Fibroblast of lung (primary cell): ENCODE data around the gene ARID1B. TPM values are rescaled to one million over a fixed set of nuclear protein-coding genes. Genes with fewer than 3 reads are reported as not detected.

Experiments
- DNase-seq, 2 donors: peaks; one replicate each; pipeline versions ENCODE4 v3.0.0 to v3.0.0-alpha.2; 2010; ENCODE audit warnings: low read depth in 2 of 2
- H2AFZ ChIP-seq: 2 replicates; pipeline ENCODE4 v1.5.1; 2012; ENCODE audit warnings: low read length, control low read depth, inconsistent platforms
- H3K27ac ChIP-seq: 2 replicates; pipeline ENCODE4 v1.5.1; 2011; ENCODE audit warnings: low read length, control low read depth; ENCODE audit not compliant: insufficient read depth
- H3K27me3 ChIP-seq: 2 replicates; pipeline ENCODE4 v1.5.1; 2011; ENCODE audit warnings: mild to moderate bottlenecking, low read length; ENCODE audit not compliant: control insufficient read depth, insufficient read depth
- H3K36me3 ChIP-seq: 2 replicates; pipeline ENCODE4 v1.5.1; 2011; ENCODE audit warnings: low read length; ENCODE audit not compliant: control insufficient read depth, insufficient read depth
- H3K4me1 ChIP-seq: 2 replicates; pipeline ENCODE4 v1.5.1; 2011; ENCODE audit warnings: low read length; ENCODE audit not compliant: control insufficient read depth, insufficient read depth; ENCODE audit errors: extremely low read depth
- H3K4me2 ChIP-seq: 2 replicates; pipeline ENCODE4 v1.5.1; 2011; ENCODE audit warnings: low read length, control low read depth; ENCODE audit not compliant: insufficient read depth; ENCODE audit errors: extremely low read depth
- H3K4me3 ChIP-seq, 4 experiments: fragments of 200-600 bp in 1 of 4; sonication (generic) in 1 of 4; replicated peaks in 1 of 4; 2 replicates each; pipeline ENCODE4 v1.5.1; 2011 to 2016; ENCODE audit warnings: low read length in 4 of 4, low read depth in 3 of 4, mild to moderate bottlenecking in 3 of 4, control low read depth in 2 of 4, inconsistent platforms in 1 of 4, mixed read lengths in 1 of 4; ENCODE audit not compliant: insufficient read depth in 1 of 4; ENCODE audit errors: control extremely low read depth in 1 of 4
- H3K79me2 ChIP-seq: 2 replicates; pipeline ENCODE4 v1.5.1; 2012; ENCODE audit warnings: mild to moderate bottlenecking, low read length, inconsistent platforms; ENCODE audit not compliant: control insufficient read depth, insufficient read depth
- H3K9ac ChIP-seq: 2 replicates; pipeline ENCODE4 v1.5.1; 2011; ENCODE audit warnings: mild to moderate bottlenecking, low read length, control low read depth; ENCODE audit not compliant: insufficient read depth
- H3K9me3 ChIP-seq: 2 replicates; pipeline ENCODE4 v1.5.1; 2012; ENCODE audit warnings: low read depth, low read length; ENCODE audit not compliant: control insufficient read depth, insufficient read depth
- H4K20me1 ChIP-seq: 2 replicates; pipeline ENCODE4 v1.5.1; 2011; ENCODE audit warnings: low read length; ENCODE audit not compliant: control insufficient read depth, insufficient read depth; ENCODE audit errors: extremely low read depth
- EZH2 ChIP-seq: IDR thresholded peaks from 2 replicates; pipeline ENCODE4 v1.5.1; 2012; ENCODE audit warnings: low read length, control low read depth, mild to moderate bottlenecking; ENCODE audit errors: missing control alignments
- polyA plus RNA-seq, 2 donors: library from polyadenylated mRNA; depleted of rRNA in 1 of 2; stranded (reverse) in 1 of 2; unstranded in 1 of 2; fragments of >200 nt; gene quantifications; 2 replicates each; pipeline ENCODE4 v1.2.1, GENCODE V29; 2011 to 2012; ENCODE audit warnings: missing spikeins in 1 of 2
- total RNA-seq: library from RNA; depleted of rRNA; stranded (reverse); fragments of >200 nt; gene quantifications from 2 replicates; pipeline ENCODE4 v1.2.1, GENCODE V29; 2014
- TF ChIP-seq, protein P1 (sequence below), 2 donors: IDR thresholded peaks in 1 of 2; conservative IDR thresholded peaks in 1 of 2; 1 replicate in 1 of 2; 2 replicates in 1 of 2; pipeline ENCODE4 v1.5.1; 2011 to 2012; ENCODE audit warnings: low read length in 2 of 2, control low read depth in 1 of 2, inconsistent platforms in 1 of 2, low read depth in 1 of 2, mild to moderate bottlenecking in 1 of 2

The ARID1B gene
- total and polyA plus RNA-seq, 2 donors (not counting 1 experiment from before 2014, with no cell fraction given) = 15.4 to 41.9 TPM

DNA sequence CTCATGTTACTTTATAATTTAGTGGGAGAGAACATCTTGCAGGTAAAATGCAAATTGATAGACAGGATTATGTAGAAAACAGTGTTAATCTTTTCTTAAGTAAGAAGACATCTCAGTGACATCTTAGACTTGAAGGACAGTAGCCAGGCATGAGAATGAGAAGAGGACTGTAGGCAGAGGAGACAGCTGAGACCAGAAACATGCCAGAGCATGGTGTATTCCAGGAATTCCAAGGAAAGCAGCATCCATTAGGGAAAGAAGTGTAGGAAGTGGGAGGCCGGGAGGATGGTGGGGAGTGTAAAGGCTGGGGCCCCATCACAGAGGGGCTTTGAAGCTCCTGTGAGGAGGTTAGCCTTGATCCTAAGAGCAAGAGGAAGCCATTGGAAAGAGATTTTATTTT lies 225.6 kb downstream of the ARID1B start:
- Histone ChIP-seq H3K9ac (no peak overlapping the region), H2AFZ (no peak overlapping the region), H4K20me1 (no peaks in the 10 kb centered on the region), H3K27ac (no peak overlapping the region), H3K9me3 (no peaks in the 10 kb centered on the region), H3K4me3 (no peak overlapping the region), H3K36me3 (no peaks in the 10 kb centered on the region), H3K4me1 (no peaks in the 10 kb centered on the region), H3K79me2 (peaks cover 4% of the 10 kb centered on the region), H3K27me3 (no peaks in the 10 kb centered on the region), H3K4me2 (no peak overlapping the region)
- TF ChIP-seq EZH2 = no peak
- TF ChIP-seq, protein P1, sequence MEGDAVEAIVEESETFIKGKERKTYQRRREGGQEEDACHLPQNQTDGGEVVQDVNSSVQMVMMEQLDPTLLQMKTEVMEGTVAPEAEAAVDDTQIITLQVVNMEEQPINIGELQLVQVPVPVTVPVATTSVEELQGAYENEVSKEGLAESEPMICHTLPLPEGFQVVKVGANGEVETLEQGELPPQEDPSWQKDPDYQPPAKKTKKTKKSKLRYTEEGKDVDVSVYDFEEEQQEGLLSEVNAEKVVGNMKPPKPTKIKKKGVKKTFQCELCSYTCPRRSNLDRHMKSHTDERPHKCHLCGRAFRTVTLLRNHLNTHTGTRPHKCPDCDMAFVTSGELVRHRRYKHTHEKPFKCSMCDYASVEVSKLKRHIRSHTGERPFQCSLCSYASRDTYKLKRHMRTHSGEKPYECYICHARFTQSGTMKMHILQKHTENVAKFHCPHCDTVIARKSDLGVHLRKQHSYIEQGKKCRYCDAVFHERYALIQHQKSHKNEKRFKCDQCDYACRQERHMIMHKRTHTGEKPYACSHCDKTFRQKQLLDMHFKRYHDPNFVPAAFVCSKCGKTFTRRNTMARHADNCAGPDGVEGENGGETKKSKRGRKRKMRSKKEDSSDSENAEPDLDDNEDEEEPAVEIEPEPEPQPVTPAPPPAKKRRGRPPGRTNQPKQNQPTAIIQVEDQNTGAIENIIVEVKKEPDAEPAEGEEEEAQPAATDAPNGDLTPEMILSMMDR (conservative IDR thresholded peaks at IDR 0.05 in 1 of 2, IDR thresholded peaks at IDR 0.05 in 1 of 2; ENCODE audit: low read depth in 1 of 2, low read length in 2 of 2) = no peak
- no peak for DNase-seq

DNA sequence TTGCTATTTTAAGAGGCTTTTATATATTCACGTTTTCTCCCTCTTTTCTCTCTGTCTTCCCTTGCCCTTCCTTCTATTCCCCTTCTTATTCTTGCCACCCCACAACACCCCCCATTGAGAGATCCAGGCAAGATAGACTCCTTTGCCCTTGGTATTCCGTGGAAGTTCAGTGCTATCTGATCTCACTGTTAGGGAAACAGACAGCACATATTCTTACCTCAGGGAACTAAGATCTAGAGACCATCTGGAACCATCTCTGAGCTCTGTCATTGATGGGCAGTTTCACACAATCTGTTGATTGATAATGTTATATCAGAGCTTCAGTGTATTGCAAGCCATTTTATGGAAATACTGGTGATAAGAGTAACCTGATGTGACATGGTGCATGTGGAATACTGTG lies 228.8 kb downstream of the ARID1B start:
- Histone ChIP-seq H3K4me1 (no peaks in the 10 kb centered on the region), H3K4me2 (no peak overlapping the region), H3K36me3 (no peaks in the 10 kb centered on the region), H2AFZ (no peak overlapping the region), H3K4me3 (no peak overlapping the region), H3K27me3 (no peaks in the 10 kb centered on the region), H3K9me3 (no peaks in the 10 kb centered on the region), H3K9ac (no peak overlapping the region), H4K20me1 (no peaks in the 10 kb centered on the region), H3K27ac (no peak overlapping the region), H3K79me2 (peaks cover 6% of the 10 kb centered on the region)
- no peak for DNase-seq
- TF ChIP-seq, protein P1 (conservative IDR thresholded peaks at IDR 0.05 in 1 of 2, IDR thresholded peaks at IDR 0.05 in 1 of 2; ENCODE audit: low read depth in 1 of 2, low read length in 2 of 2) = no peak
- no peak for TF ChIP-seq EZH2

DNA sequence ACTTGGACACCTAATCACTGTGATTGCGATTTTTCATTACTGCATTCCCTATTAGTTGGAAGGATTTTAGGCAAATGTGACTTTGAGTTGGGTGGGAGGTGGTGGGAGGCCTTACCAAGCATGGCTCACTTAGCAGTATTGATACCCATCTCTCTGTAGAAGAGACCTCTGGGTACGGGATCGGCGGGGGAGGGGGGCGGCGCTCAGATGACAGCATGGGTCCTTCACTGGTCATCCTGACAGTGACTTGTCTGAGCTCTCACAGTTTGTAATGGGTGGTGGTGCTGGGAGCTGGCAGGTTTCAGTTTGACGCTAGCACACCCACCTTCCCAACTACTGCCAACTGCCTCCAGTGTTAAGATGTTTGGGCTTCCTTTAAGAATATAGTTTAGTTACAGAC lies 231.4 kb downstream of the ARID1B start:
- no peak overlapping the region for H3K9ac ChIP-seq
- no peak overlapping the region for H2AFZ ChIP-seq
- H3K36me3 ChIP-seq = no peaks in the 10 kb centered on the region
- H3K27ac ChIP-seq = no peak overlapping the region
- no peak overlapping the region for H3K4me3 ChIP-seq
- no peak for DNase-seq
- no peaks in the 10 kb centered on the region for H3K27me3 ChIP-seq
- H3K79me2 ChIP-seq = peaks cover 5% of the 10 kb centered on the region
- H4K20me1 ChIP-seq = no peaks in the 10 kb centered on the region
- TF ChIP-seq EZH2 = no peak
- TF ChIP-seq, protein P1 (conservative IDR thresholded peaks at IDR 0.05 in 1 of 2, IDR thresholded peaks at IDR 0.05 in 1 of 2; ENCODE audit: low read depth in 1 of 2, low read length in 2 of 2) = no peak
- no peaks in the 10 kb centered on the region for H3K4me1 ChIP-seq
- H3K9me3 ChIP-seq = no peaks in the 10 kb centered on the region
- H3K4me2 ChIP-seq = no peak overlapping the region
